Measurements from ENCODE around the gene SUDS3. TPM values are rescaled to one million over a fixed set of nuclear protein-coding genes. Genes with fewer than 3 reads are reported as not detected.

SUDS3 gene
- total and polyA plus RNA-seq, 4 donors, result 6.7 to 22.8 (median 12.3) TPM

- WGBS, result 17% methylated on average over 1 of the region's 1 CpG
- Histone ChIP-seq H3K27ac (ENCODE audit: low read depth in 1 of 2, low read length in 2 of 2) (peak overlapping the region; percentile 66 to 71), H3K9me3 (ENCODE audit: control insufficient read depth in 4 of 4, low read length in 3 of 4) (no peaks in the 10 kb centered on the region), H3K36me3 (ENCODE audit: control insufficient read depth in 4 of 4, insufficient read depth in 3 of 4, low read depth in 1 of 4, low read length in 3 of 4) (no peaks in the 10 kb centered on the region), H3K27me3 (ENCODE audit: control insufficient read depth in 4 of 4, insufficient read depth in 4 of 4, low read length in 3 of 4) (no peaks in the 10 kb centered on the region), H3K4me3 (ENCODE audit: low read depth in 1 of 3, low read length in 3 of 3) (no peak overlapping the region), H3K4me1 (ENCODE audit: control insufficient read depth in 4 of 4, insufficient read depth in 4 of 4, low read length in 3 of 4) (peaks cover 4 to 36% (median 24%) of the 10 kb centered on the region in 4 donors), H3K9ac (ENCODE audit: low read depth in 1 of 2, low read length in 2 of 2) (no peak overlapping the region)
- TF ChIP-seq, protein P1, sequence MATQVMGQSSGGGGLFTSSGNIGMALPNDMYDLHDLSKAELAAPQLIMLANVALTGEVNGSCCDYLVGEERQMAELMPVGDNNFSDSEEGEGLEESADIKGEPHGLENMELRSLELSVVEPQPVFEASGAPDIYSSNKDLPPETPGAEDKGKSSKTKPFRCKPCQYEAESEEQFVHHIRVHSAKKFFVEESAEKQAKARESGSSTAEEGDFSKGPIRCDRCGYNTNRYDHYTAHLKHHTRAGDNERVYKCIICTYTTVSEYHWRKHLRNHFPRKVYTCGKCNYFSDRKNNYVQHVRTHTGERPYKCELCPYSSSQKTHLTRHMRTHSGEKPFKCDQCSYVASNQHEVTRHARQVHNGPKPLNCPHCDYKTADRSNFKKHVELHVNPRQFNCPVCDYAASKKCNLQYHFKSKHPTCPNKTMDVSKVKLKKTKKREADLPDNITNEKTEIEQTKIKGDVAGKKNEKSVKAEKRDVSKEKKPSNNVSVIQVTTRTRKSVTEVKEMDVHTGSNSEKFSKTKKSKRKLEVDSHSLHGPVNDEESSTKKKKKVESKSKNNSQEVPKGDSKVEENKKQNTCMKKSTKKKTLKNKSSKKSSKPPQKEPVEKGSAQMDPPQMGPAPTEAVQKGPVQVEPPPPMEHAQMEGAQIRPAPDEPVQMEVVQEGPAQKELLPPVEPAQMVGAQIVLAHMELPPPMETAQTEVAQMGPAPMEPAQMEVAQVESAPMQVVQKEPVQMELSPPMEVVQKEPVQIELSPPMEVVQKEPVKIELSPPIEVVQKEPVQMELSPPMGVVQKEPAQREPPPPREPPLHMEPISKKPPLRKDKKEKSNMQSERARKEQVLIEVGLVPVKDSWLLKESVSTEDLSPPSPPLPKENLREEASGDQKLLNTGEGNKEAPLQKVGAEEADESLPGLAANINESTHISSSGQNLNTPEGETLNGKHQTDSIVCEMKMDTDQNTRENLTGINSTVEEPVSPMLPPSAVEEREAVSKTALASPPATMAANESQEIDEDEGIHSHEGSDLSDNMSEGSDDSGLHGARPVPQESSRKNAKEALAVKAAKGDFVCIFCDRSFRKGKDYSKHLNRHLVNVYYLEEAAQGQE (IDR thresholded peaks at IDR 0.05), result no peak
- TF ChIP-seq CTCF (IDR thresholded peaks at IDR 0.05; ENCODE audit: low read depth, low read length, missing input control), result no peak
- no peak for TF ChIP-seq RXRA (IDR thresholded peaks at IDR 0.05)
- TF ChIP-seq HNF4G (IDR thresholded peaks at IDR 0.05), result no peak
- TF ChIP-seq HNF4A (conservative IDR thresholded peaks at IDR 0.05), result no peak
- TF ChIP-seq FOXA2 (IDR thresholded peaks at IDR 0.05), result no peak
- no peak for TF ChIP-seq TAF1 (conservative IDR thresholded peaks at IDR 0.05)
- no peak for TF ChIP-seq JUND (IDR thresholded peaks at IDR 0.05)
- TF ChIP-seq ATF3 (IDR thresholded peaks at IDR 0.05), result no peak
- TF ChIP-seq YY1 (IDR thresholded peaks at IDR 0.05), result no peak
- TF ChIP-seq SP1 (IDR thresholded peaks at IDR 0.05), result no peak
- no peak for TF ChIP-seq RAD21 (IDR thresholded peaks at IDR 0.05)
- DNase-seq (ENCODE audit: low spot score), result no peak
These were observed 19.5 kb upstream of the SUDS3 start for GRCh38 chr12:118356809-118357256.

GRCh38 chr12:118357257-118358007 lies 18.9 kb upstream of the SUDS3 start:
- TF ChIP-seq, protein P1 (IDR thresholded peaks at IDR 0.05), result no peak
- TF ChIP-seq RXRA (IDR thresholded peaks at IDR 0.05) (peak in 1 of 2 donors; percentile 20), YY1 (IDR thresholded peaks at IDR 0.05) (peak; percentile 64)
- Histone ChIP-seq H3K27ac (ENCODE audit: low read depth in 1 of 2, low read length in 2 of 2) (peak overlapping the region; percentile 66 to 71), H3K4me1 (ENCODE audit: control insufficient read depth in 4 of 4, insufficient read depth in 4 of 4, low read length in 3 of 4) (peaks cover 4 to 36% (median 24%) of the 10 kb centered on the region in 4 donors), H3K9me3 (ENCODE audit: control insufficient read depth in 4 of 4, low read length in 3 of 4) (no peaks in the 10 kb centered on the region), H3K27me3 (ENCODE audit: control insufficient read depth in 4 of 4, insufficient read depth in 4 of 4, low read length in 3 of 4) (no peaks in the 10 kb centered on the region), H3K9ac (ENCODE audit: low read depth in 1 of 2, low read length in 2 of 2) (no peak overlapping the region), H3K4me3 (ENCODE audit: low read depth in 1 of 3, low read length in 3 of 3) (peak overlapping the region in 1 of 3 donors; percentile 20), H3K36me3 (ENCODE audit: control insufficient read depth in 4 of 4, insufficient read depth in 3 of 4, low read depth in 1 of 4, low read length in 3 of 4) (no peaks in the 10 kb centered on the region)
- no peak for DNase-seq (ENCODE audit: low spot score)
- WGBS, result 24% methylated on average over 7 of the region's 7 CpGs
